Measurements from ENCODE around the gene SRPK2.

Gene SRPK2

GRCh38 chr7:105107458-105107857 is 281.3 kb downstream of the SRPK2 start:
- DNase-seq (ENCODE audit: insufficient read length, low spot score) (no peak), FAIRE-seq (no peak)

- FAIRE-seq (no peak), DNase-seq (ENCODE audit: insufficient read length, low spot score) (no peak)
These were observed 282.2 kb downstream of the SRPK2 start for GRCh38 chr7:105106473-105106872.

GRCh38 chr7:105105579-105105978 is 283.1 kb downstream of the SRPK2 start:
- FAIRE-seq (no peak), DNase-seq (ENCODE audit: insufficient read length, low spot score) (no peak)

- no peak for FAIRE-seq
- DNase-seq (ENCODE audit: insufficient read length, low spot score): no peak
These were observed 286.0 kb downstream of the SRPK2 start for GRCh38 chr7:105102557-105103352.

GRCh38 chr7:105101864-105102263 is 286.9 kb downstream of the SRPK2 start:
- no peak for DNase-seq (ENCODE audit: insufficient read length, low spot score)
- no peak for FAIRE-seq

GRCh38 chr7:105098863-105099515 is 289.7 kb downstream of the SRPK2 start:
- FAIRE-seq: no peak
- DNase-seq (ENCODE audit: insufficient read length, low spot score): no peak

- peak; percentile 79 for DNase-seq (ENCODE audit: insufficient read length, low spot score)
- no peak for FAIRE-seq
These were observed 291.1 kb downstream of the SRPK2 start for GRCh38 chr7:105097619-105098018.

GRCh38 chr7:105096306-105096705 is 292.4 kb downstream of the SRPK2 start:
- no peak for DNase-seq (ENCODE audit: insufficient read length, low spot score)
- no peak for FAIRE-seq

- DNase-seq (ENCODE audit: insufficient read length, low spot score): no peak
These were observed 293.8 kb downstream of the SRPK2 start for GRCh38 chr7:105094966-105095365.

GRCh38 chr7:105088456-105088855 is 300.3 kb downstream of the SRPK2 start:
- DNase-seq (ENCODE audit: insufficient read length, low spot score) (no peak), FAIRE-seq (no peak)

More at GRCh38 chr7:105094966-105095365, 293.8 kb downstream of the SRPK2 start:
- FAIRE-seq: no peak

GRCh38 chr7:105087981-105088380 is 300.7 kb downstream of the SRPK2 start:
- FAIRE-seq: no peak
- DNase-seq (ENCODE audit: insufficient read length, low spot score): no peak

- FAIRE-seq: no peak
These were observed 301.9 kb downstream of the SRPK2 start for GRCh38 chr7:105086850-105087249.

GRCh38 chr7:105084581-105084980 is 304.1 kb downstream of the SRPK2 start:
- DNase-seq (ENCODE audit: insufficient read length, low spot score) (no peak), FAIRE-seq (no peak)

More at GRCh38 chr7:105086850-105087249, 301.9 kb downstream of the SRPK2 start:
- no peak for DNase-seq (ENCODE audit: insufficient read length, low spot score)

GRCh38 chr7:105079348-105079747 is 309.4 kb downstream of the SRPK2 start:
- FAIRE-seq (no peak), DNase-seq (ENCODE audit: insufficient read length, low spot score) (no peak)

GRCh38 chr7:105073143-105073542 is 315.6 kb downstream of the SRPK2 start:
- FAIRE-seq: no peak
- no peak for DNase-seq (ENCODE audit: insufficient read length, low spot score)

- FAIRE-seq (no peak), DNase-seq (ENCODE audit: insufficient read length, low spot score) (no peak)
These were observed 319.8 kb downstream of the SRPK2 start for GRCh38 chr7:105068886-105069285.

GRCh38 chr7:105067691-105068090 is 321.0 kb downstream of the SRPK2 start:
- FAIRE-seq (no peak), DNase-seq (ENCODE audit: insufficient read length, low spot score) (no peak)
